H7 (cell line): ENCODE results near the gene FUNDC2. TPM values are rescaled to one million over a fixed set of nuclear protein-coding genes. Genes with fewer than 3 reads are reported as not detected.
"Not testable (repeated sequence)": the region's sequence is repeated elsewhere in the genome, so short reads cannot be mapped to it uniquely, and the experiment has no call there.

Experiments
- DNase-seq: peaks from one replicate; pipeline ENCODE4 v3.0.0; 2012
- H3K27me3 ChIP-seq: 2 replicates; pipeline ENCODE4 v1.6.0; 2011; ENCODE audit warnings: mild to moderate bottlenecking, low read length; ENCODE audit not compliant: control insufficient read depth, insufficient read depth
- H3K36me3 ChIP-seq: replicated peaks from 2 replicates; pipeline ENCODE4 v1.5.1; 2011; ENCODE audit warnings: low read length; ENCODE audit not compliant: control insufficient read depth, insufficient read depth
- H3K4me3 ChIP-seq: 2 replicates; pipeline ENCODE4 v1.5.1; 2011; ENCODE audit warnings: low read depth, mild to moderate bottlenecking, control low read depth, low read length, moderate library complexity; ENCODE audit not compliant: insufficient read depth
- total RNA-seq: library from RNA; depleted of rRNA; stranded (reverse); fragments of >200 nt; shearing (Covaris generic); gene quantifications from 2 replicates; pipeline ENCODE4 v1.2.3, GENCODE V29; 2014

FUNDC2 gene
- total RNA-seq, 1 experiment from 2014 or later, result 56.0 TPM

DNA sequence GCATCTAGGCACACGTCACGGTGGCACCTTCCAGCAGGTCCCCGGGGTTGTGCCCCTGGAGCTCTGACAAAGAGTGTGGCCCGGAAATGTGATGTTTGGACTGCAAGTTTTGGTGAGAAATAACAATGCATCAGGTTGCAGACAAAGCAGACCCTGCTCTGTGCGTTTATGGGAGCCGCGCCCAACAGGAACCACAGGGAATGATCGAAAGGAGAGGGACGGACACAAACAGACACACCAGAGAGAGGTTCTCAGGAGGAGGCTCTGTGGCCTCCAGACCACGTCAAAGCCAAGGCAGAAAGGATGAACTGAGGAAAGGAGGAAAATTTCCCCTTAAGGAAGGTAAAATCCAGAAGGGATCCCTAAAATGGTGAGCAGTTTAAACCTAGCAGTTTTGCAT, 20.3 kb upstream of the FUNDC2 start:
- not testable (repeated sequence) for H3K27me3 ChIP-seq, H3K4me3 ChIP-seq, DNase-seq, H3K36me3 ChIP-seq

- H3K4me3 ChIP-seq, H3K27me3 ChIP-seq, H3K36me3 ChIP-seq, DNase-seq: not testable (repeated sequence)
Measured at GRCh38 chrX:155006913-155007671, 19.6 kb upstream of the FUNDC2 start.

- H3K36me3 ChIP-seq, result not testable (repeated sequence)
Measured at GRCh38 chrX:155008578-155008977, 18.1 kb upstream of the FUNDC2 start.

DNA sequence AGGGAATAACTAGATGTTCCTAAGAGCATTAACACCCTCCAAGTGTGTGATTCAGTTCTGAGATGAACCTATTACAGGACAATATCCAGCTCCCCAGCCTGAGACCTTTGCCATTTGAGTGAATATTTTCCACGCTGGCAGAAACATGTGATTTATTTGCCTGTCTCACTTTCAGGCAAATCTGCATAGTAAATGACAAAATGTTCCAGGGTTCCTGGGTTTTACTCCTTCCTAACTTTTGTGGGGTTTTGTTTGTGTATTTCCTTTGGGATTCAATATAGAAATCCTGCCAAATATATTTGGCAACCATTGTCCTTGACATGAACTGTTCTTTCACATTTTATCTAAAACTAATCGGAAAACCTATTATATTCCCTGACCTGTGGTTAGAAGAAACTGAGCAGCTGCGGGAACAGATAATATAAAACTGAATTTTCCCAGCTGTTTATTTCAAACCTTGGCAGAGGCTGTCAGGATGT, 16.6 kb upstream of the FUNDC2 start:
- Histone ChIP-seq H3K27me3 (no peaks in the 10 kb centered on the region), H3K36me3 (no peaks in the 10 kb centered on the region), H3K4me3 (no peak overlapping the region)
- no peak for DNase-seq

More at GRCh38 chrX:155008578-155008977, 18.1 kb upstream of the FUNDC2 start:
- not testable (repeated sequence) for H3K27me3 ChIP-seq, DNase-seq, H3K4me3 ChIP-seq

- H3K36me3 ChIP-seq, result no peaks in the 10 kb centered on the region
- no peak for DNase-seq
- no peak overlapping the region for H3K4me3 ChIP-seq
- H3K27me3 ChIP-seq, result no peaks in the 10 kb centered on the region
Measured at GRCh38 chrX:155020591-155020990, 6.1 kb upstream of the FUNDC2 start.

- no peak for DNase-seq
- Histone ChIP-seq H3K27me3 (no peaks in the 10 kb centered on the region), H3K36me3 (no peaks in the 10 kb centered on the region), H3K4me3 (no peak within 1 kb of the TSS)
Measured at GRCh38 chrX:155022585-155022984, 4.1 kb upstream of the FUNDC2 start, which contains the start of gene F8. TSS of gene F8 (minus strand) at chrX:155022723. CDS start at chrX:155022552, 171 bp downstream.

GRCh38 chrX:155023907-155024833, 2.5 kb upstream of the FUNDC2 start:
- Histone ChIP-seq H3K27me3 (no peaks in the 10 kb centered on the region), H3K4me3 (no peak overlapping the region)
- no peak for DNase-seq

GRCh38 chrX:155026420-155026726, 271 bp upstream of the FUNDC2 start:
- Histone ChIP-seq H3K27me3 (no peaks in the 10 kb centered on the region), H3K4me3 (peak overlapping the region; percentile 68), H3K36me3 (no peaks in the 10 kb centered on the region)
- no peak for DNase-seq

More at GRCh38 chrX:155023907-155024833, 2.5 kb upstream of the FUNDC2 start:
- H3K36me3 ChIP-seq, result no peaks in the 10 kb centered on the region

DNA sequence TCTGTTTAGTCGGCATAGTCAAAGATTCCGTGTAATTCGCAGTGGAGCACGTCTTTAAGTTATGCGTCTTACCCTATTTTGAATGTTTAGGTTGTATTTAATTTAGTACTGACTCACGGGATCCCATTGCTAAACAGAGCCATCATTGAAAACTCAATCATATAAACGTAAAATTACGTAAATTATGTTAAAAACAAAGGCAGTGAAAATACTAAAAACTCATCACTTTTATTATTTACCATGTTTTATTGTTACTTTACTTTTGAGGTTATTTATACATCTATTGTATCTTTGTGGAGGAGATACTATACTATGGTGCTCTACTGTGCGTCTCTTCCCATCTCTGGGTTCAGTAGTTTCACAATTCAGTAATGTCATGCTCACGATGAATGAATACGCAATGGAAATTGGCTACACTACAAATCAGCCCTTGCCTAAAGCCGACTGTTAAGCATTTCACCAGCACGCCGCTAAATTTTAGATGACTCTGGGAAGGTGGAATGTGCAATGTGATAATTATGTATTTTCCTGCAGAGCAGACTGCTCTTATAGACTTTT, 944 bp downstream of the FUNDC2 start:
- no peak for DNase-seq
- Histone ChIP-seq H3K4me3 (peak overlapping the region; percentile 68), H3K36me3 (no peaks in the 10 kb centered on the region), H3K27me3 (no peaks in the 10 kb centered on the region)

DNA sequence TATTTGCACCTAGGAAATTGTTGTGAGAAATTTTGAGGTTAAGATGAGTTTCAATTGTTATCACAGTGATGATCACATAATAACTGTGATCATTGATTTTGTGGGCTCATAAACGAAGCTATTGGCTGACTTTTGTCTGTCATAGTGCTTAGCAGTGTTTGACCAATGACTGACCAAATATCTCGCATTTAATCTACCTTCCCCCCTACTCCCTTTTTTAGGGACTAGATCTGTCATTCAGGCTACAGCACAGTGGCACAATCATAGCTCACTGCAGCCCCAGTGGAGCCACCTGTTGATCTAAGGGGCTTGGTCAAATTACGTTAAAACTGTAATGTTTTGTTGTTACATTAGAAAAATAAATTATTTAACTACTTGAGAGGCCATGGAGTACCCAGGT, 1.5 kb downstream of the FUNDC2 start:
- no peak for DNase-seq
- Histone ChIP-seq H3K4me3 (no peak overlapping the region), H3K36me3 (no peaks in the 10 kb centered on the region), H3K27me3 (no peaks in the 10 kb centered on the region)

- Histone ChIP-seq H3K4me3 (no peak overlapping the region), H3K36me3 (no peaks in the 10 kb centered on the region), H3K27me3 (no peaks in the 10 kb centered on the region)
- no peak for DNase-seq
Measured at GRCh38 chrX:155028877-155029291, 2.2 kb downstream of the FUNDC2 start.

GRCh38 chrX:155031657-155032056, 5.0 kb downstream of the FUNDC2 start:
- H3K36me3 ChIP-seq, result no peaks in the 10 kb centered on the region
- DNase-seq, result no peak
- no peak overlapping the region for H3K4me3 ChIP-seq
- no peaks in the 10 kb centered on the region for H3K27me3 ChIP-seq

DNA sequence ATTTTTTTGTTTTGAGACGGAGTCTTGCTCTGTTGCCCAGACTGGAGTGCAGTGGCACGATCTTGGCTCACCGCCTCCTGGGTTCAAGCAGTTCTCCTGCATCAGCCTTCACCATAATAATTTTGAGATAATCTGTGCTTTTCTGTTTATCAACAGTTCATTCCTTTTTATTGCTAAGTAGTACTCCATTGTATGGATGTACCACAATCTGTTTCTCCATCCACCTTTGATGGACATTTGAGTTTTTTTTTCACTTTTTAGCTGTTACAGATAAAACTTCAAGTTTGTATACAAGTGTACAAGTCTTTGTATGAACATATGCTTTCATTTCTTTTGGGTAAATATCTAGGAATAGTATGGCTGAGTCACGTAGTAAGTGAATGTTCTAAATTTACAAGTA, 9.0 kb downstream of the FUNDC2 start:
- Histone ChIP-seq H3K4me3 (no peak overlapping the region), H3K27me3 (no peaks in the 10 kb centered on the region), H3K36me3 (no peaks in the 10 kb centered on the region)
- no peak for DNase-seq

DNA sequence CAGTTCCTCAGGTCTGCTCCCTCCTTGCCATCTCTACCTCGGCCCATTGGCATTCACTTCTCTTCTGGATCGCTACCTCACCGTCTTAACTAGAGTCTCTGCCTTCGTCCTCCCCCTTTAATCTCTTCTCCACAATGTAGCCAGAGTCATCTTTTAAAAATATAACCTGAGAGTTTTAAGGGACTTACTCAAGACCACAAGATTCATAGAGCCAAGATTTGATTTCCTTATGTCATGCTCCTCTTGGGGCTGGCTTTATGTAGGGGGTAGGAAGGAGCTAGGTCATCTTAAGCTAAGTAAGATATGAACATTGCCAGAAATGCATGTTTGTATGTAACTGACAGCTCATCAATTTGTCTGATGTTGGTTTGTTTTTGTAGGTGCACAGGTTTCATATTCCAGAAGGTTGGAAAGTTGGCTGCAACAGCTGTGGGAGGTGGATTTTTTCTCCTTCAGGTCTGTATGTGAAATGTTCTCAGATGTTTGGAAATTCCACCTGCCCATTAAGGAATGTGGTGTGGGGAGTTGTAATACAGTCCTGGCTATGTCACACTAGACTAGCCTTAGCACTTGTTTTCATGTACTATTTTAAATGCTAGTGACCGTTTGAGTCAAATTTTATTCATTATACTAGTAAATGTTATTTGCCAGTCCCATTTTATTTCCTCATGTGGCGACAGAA, 19.6 kb downstream of the FUNDC2 start:
- Histone ChIP-seq H3K36me3 (no peaks in the 10 kb centered on the region), H3K27me3 (no peaks in the 10 kb centered on the region), H3K4me3 (no peak overlapping the region)
- DNase-seq, result no peak
